AG04450 (cell line): ENCODE measurements around the gene TRPM1. TPM values are rescaled to one million over a fixed set of nuclear protein-coding genes. Genes with fewer than 3 reads are reported as not detected.

ENCODE experiments used
- CTCF ChIA-PET: fragments of 300-600, 350-600 bp; formaldehyde crosslinking; extraction: SDS; loops from one replicate; lab custom pipeline; 2022; ENCODE audit warnings: antibody characterized with exemption, inconsistent platforms; lab: Charles Lee
- POLR2A ChIA-PET: fragments of 350-600 bp; formaldehyde crosslinking; extraction: SDS; loops from one replicate; lab custom pipeline; 2021; ENCODE audit warnings: antibody characterized with exemption, inconsistent platforms; lab: Yijun Ruan, JAX
- DNase-seq: peaks from one replicate; pipeline ENCODE4 v3.0.0-alpha.2; 2011; ENCODE audit warnings: low read depth, low spot score
- H3K27ac ChIP-seq: one replicate; pipeline ENCODE4 v1.5.1; 2012; ENCODE audit warnings: low read depth, low read length, control low read depth
- H3K27me3 ChIP-seq: one replicate; pipeline ENCODE4 v1.6.0; 2012; ENCODE audit warnings: low read length; ENCODE audit not compliant: control insufficient read depth, insufficient read depth
- H3K4me3 ChIP-seq: 2 replicates; pipeline ENCODE4 v1.5.1; 2011; ENCODE audit warnings: mild to moderate bottlenecking, low read depth, low read length, control low read depth
- H3K9me3 ChIP-seq: 2 replicates; pipeline ENCODE4 v1.5.1; 2012; ENCODE audit warnings: low read length; ENCODE audit not compliant: control insufficient read depth, insufficient read depth
- CTCF ChIP-seq: IDR thresholded peaks from 2 replicates; pipeline ENCODE4 v1.5.1; 2011; ENCODE audit warnings: low read depth, low read length, control low read depth, inconsistent platforms
- polyA plus RNA-seq: library from polyadenylated mRNA; depleted of rRNA; stranded (reverse); fragments of >200 nt; gene quantifications from 2 replicates; pipeline ENCODE4 v1.2.3, GENCODE V29; 2011

The TRPM1 gene
- polyA plus RNA-seq, 1 experiment: not detected

GRCh38 chr15:31049111-31049510 is 52.4 kb downstream of the TRPM1 start:
- Histone ChIP-seq H3K4me3 (no peak overlapping the region), H3K27me3 (peaks cover 9% of the 10 kb centered on the region), H3K27ac (no peak overlapping the region), H3K9me3 (0 out of 2 replicates have a peak, but pooled peaks cover 3% of the 10 kb centered on the region)
- ChIA-PET POLR2A (no interaction called here), CTCF (interaction anchor here (1.1 kb wide), 1 partner anchor 80 kb away, joined by 5 read pairs; no protein-coding TSS in a partner anchor)
- no peak for DNase-seq
- TF ChIP-seq CTCF: no peak

GRCh38 chr15:31047437-31047836 is 54.1 kb downstream of the TRPM1 start:
- ChIA-PET POLR2A (no interaction called here), CTCF (no interaction called here)
- Histone ChIP-seq H3K4me3 (no peak overlapping the region), H3K9me3 (0 out of 2 replicates have a peak, but pooled peaks cover 3% of the 10 kb centered on the region), H3K27ac (no peak overlapping the region), H3K27me3 (peaks cover 9% of the 10 kb centered on the region)
- no peak for DNase-seq
- TF ChIP-seq CTCF: no peak

GRCh38 chr15:31046759-31047359 is 54.7 kb downstream of the TRPM1 start:
- DNase-seq: no peak
- ChIA-PET CTCF (no interaction called here), POLR2A (no interaction called here)
- Histone ChIP-seq H3K27me3 (peaks cover 9% of the 10 kb centered on the region), H3K27ac (no peak overlapping the region), H3K4me3 (no peak overlapping the region), H3K9me3 (0 out of 2 replicates have a peak, but pooled peaks cover 3% of the 10 kb centered on the region)
- TF ChIP-seq CTCF: no peak

GRCh38 chr15:31045606-31046005 is 55.9 kb downstream of the TRPM1 start:
- Histone ChIP-seq H3K4me3 (no peak overlapping the region), H3K9me3 (peaks cover 3% of the 10 kb centered on the region; the same call in 1 of the 2 replicates), H3K27me3 (peaks cover 9% of the 10 kb centered on the region), H3K27ac (no peak overlapping the region)
- no peak for TF ChIP-seq CTCF
- ChIA-PET POLR2A (no interaction called here), CTCF (no interaction called here)
- DNase-seq: no peak

- POLR2A ChIA-PET: no interaction called here
- no peak for DNase-seq
- Histone ChIP-seq H3K9me3 (peaks cover 3% of the 10 kb centered on the region; the same call in 1 of the 2 replicates), H3K4me3 (no peak overlapping the region), H3K27ac (no peak overlapping the region), H3K27me3 (peaks cover 6% of the 10 kb centered on the region)
- TF ChIP-seq CTCF: no peak
- CTCF ChIA-PET: no interaction called here
Measured at GRCh38 chr15:31042751-31043150, 58.8 kb downstream of the TRPM1 start.
